Measurements from ENCODE around the gene HPCAL1.

The HPCAL1 gene

GRCh38 chr2:10393640-10393982 lies 90.9 kb downstream of the HPCAL1 start:
- DNase-seq: no peak

GRCh38 chr2:10395893-10396292 lies 93.2 kb downstream of the HPCAL1 start:
- no peak for DNase-seq

DNA sequence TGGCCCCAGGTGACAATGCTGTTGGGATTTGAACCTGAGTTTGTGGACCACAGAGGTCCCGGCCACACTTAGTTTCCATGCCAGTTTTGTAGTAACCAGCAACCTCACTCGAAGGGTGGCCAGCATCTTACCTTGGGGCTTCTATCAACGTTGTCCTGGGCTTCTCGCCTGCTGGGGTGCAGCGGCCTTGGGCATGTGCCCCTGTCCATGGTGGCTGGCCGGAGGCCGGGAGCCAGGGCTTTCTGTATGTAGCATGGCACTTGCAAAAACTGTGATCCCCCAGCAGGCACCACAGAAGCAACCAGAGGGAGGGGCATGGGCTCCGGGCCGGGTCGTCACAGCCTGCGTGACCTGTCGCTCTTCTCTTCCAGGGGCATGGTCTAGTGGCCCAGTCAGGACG lies 93.8 kb downstream of the HPCAL1 start:
- DNase-seq: no peak

GRCh38 chr2:10397297-10397875 lies 94.7 kb downstream of the HPCAL1 start:
- no peak for DNase-seq

GRCh38 chr2:10397878-10398277 lies 95.2 kb downstream of the HPCAL1 start:
- no peak for DNase-seq

DNA sequence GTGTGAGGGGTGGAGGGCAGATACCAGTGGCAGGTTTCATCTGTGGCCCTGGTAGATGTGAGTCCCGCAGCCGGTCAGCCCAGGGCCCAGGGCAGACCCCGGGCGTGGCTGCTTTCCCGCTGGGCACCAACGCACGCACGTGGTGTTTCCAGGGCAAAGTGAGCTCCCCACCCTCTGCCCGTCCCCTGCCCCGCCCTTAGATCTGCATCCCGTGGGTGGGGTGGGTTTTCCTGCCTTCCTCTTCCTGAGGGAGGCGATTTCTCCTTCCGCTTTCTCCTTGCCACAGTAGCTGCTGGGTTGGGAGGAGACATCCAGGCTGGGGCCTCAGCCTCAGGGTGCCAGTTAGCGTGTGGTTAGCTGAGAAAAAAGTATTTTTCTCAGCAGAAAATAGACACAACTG lies 95.8 kb downstream of the HPCAL1 start:
- peak; percentile 91 for DNase-seq

- no peak for DNase-seq
These were observed 96.7 kb downstream of the HPCAL1 start for GRCh38 chr2:10399358-10399757.

DNA sequence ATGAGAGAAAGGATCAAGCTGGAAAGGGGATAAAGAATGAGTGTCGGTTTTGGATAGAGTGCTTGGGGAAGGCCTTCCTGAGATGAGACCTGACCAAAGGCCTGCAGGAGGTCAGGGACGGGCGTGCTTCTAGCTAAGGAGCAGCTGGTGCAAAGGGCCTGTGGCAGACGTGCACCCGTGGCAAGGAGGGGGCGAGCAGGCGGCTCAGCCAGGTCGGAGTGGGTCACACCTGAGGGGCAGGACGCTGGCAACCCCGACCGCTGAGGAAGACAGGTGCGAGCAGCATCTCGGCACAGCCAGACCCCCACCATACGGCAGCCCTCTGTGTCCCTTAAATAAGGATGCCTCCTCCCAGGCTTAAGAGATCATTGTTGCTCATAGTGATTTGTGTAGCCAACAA lies 97.3 kb downstream of the HPCAL1 start:
- DNase-seq: no peak

GRCh38 chr2:10400568-10400977 lies 97.9 kb downstream of the HPCAL1 start:
- peak; percentile 92 for DNase-seq

- peak; percentile 15 for DNase-seq
These were observed 98.6 kb downstream of the HPCAL1 start for GRCh38 chr2:10400978-10401951.

DNA sequence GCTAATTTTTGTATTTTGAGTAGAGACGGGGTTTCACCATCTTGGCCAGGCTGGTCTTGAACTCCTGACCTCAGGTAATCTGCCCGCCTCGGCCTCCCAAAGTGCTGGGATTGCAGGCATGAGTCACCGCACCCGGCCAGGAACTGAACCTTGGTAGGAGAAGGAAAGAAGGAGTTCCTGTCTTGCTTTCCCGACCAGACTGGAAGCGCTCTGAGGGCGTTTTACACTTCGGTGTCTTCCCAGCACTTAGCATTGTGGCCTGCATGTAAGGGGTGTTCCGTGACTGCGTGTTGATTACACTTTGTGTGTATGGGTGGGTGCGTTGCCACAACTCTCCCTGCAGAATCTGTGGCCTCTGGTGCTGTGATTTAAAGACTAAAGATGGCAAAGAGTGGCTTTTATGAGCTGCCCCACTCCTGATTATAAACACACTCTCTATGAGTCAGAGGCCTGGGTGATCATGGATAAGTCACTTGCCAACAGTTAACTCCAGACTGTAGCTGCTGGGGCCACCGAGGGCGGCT lies 99.4 kb downstream of the HPCAL1 start:
- DNase-seq: peak; percentile 44

GRCh38 chr2:10402653-10403215 lies 100.0 kb downstream of the HPCAL1 start:
- no peak for DNase-seq

DNA sequence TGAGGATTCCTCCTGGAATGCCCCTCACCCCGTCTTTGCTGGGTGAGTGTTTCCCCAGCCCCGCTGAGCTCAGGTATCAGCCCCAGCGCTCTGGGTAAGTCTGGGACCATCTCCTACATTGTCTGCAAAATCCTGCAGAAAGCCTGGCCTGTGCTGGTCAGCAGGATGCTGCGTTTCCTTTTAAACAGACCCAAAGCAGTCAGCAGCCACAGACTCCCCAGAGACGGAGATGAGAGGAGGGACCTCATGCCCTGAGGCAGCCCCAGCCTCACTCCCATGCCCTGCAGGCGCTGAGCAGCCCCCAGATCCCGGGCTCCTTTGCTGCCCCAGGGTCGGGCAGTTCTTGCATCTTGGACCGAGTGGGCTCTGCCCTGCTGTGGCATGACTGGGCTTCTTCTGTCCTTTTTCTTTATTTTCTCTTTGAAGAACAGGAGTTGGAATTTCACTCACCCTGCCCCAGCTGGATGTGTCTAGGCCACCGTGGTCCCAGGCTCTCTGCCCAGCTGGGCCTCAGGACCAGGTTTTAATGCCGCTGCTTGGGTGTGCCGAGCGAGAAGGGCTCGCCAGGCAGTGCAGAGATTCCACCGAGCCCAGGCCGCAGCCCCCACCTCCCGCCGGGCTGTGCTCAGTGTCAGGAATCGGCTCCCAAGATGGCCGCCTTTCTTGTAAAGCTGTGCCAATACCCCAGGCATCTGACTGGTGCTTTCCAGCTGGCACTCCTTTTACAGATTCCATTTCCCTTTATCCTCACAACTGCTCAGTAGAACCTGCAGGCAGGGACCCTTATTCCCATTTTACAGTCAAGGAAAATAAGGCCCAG lies 101.8 kb downstream of the HPCAL1 start:
- DNase-seq: no peak

GRCh38 chr2:10405448-10405847 lies 102.7 kb downstream of the HPCAL1 start:
- DNase-seq: no peak

GRCh38 chr2:10406016-10406415 lies 103.3 kb downstream of the HPCAL1 start:
- no peak for DNase-seq

- DNase-seq: no peak
These were observed 103.9 kb downstream of the HPCAL1 start for GRCh38 chr2:10406491-10407188.

- no peak for DNase-seq
These were observed 104.7 kb downstream of the HPCAL1 start for GRCh38 chr2:10407432-10407831.

GRCh38 chr2:10407841-10408648 lies 105.3 kb downstream of the HPCAL1 start:
- peak; percentile 84 for DNase-seq

GRCh38 chr2:10408649-10409579 lies 106.2 kb downstream of the HPCAL1 start:
- peak; percentile 58 for DNase-seq

Data from inflammatory macrophage treated with lipopolysaccharide for 4 hours (primary cell).